ENCODE data around the gene SLC39A13.

The SLC39A13 gene

GRCh38 chr11:47426062-47426956 is 17.9 kb downstream of the SLC39A13 start, which contains the start of gene PSMC3:
Gene PSMC3 (minus strand): TSS chr11:47426439. CDS start chr11:47426279, 160 bp downstream.
- no peak for TF ChIP-seq REST (IDR thresholded peaks at IDR 0.05; ENCODE audit: insufficient read depth in 1 of 2, low read depth in 2 of 2, low read length in 2 of 2)
- TF ChIP-seq SIN3A (IDR thresholded peaks at IDR 0.05; ENCODE audit: borderline replicate concordance, insufficient read depth, low read length): 0 out of 2 replicates have a peak, but pooled peaks have one; percentile 66
- TF ChIP-seq POLR2AphosphoS5 (IDR thresholded peaks at IDR 0.05; ENCODE audit: low read depth, low read length): peak; percentile 45; the same call in 1 of the 2 replicates
- peak; percentile 80; the same call in 1 of the 2 replicates for TF ChIP-seq TAF1 (IDR thresholded peaks at IDR 0.05; ENCODE audit: borderline replicate concordance, insufficient read depth, low read length)

GRCh38 chr11:47430524-47430923 is 22.1 kb downstream of the SLC39A13 start:
- TF ChIP-seq TAF1 (IDR thresholded peaks at IDR 0.05; ENCODE audit: borderline replicate concordance, insufficient read depth, low read length) (no peak), FOXP2 (optimal IDR thresholded peaks at IDR 0.05; ENCODE audit: borderline replicate concordance, extremely low read depth, extremely low read length, insufficient read depth) (no peak), POLR2AphosphoS5 (IDR thresholded peaks at IDR 0.05; ENCODE audit: low read depth, low read length) (no peak), REST (IDR thresholded peaks at IDR 0.05; ENCODE audit: insufficient read depth in 1 of 2, low read depth in 2 of 2, low read length in 2 of 2) (no peak), SIN3A (IDR thresholded peaks at IDR 0.05; ENCODE audit: borderline replicate concordance, insufficient read depth, low read length) (no peak)

GRCh38 chr11:47431356-47432083 is 23.1 kb downstream of the SLC39A13 start:
- TF ChIP-seq FOXP2 (optimal IDR thresholded peaks at IDR 0.05; ENCODE audit: borderline replicate concordance, extremely low read depth, extremely low read length, insufficient read depth) (no peak), POLR2AphosphoS5 (IDR thresholded peaks at IDR 0.05; ENCODE audit: low read depth, low read length) (no peak), SIN3A (IDR thresholded peaks at IDR 0.05; ENCODE audit: borderline replicate concordance, insufficient read depth, low read length) (no peak), TAF1 (IDR thresholded peaks at IDR 0.05; ENCODE audit: borderline replicate concordance, insufficient read depth, low read length) (no peak), REST (IDR thresholded peaks at IDR 0.05; ENCODE audit: insufficient read depth in 1 of 2, low read depth in 2 of 2, low read length in 2 of 2) (no peak)

- TF ChIP-seq FOXP2 (optimal IDR thresholded peaks at IDR 0.05; ENCODE audit: borderline replicate concordance, extremely low read depth, extremely low read length, insufficient read depth): no peak
- TF ChIP-seq POLR2AphosphoS5 (IDR thresholded peaks at IDR 0.05; ENCODE audit: low read depth, low read length): no peak
- TF ChIP-seq SIN3A (IDR thresholded peaks at IDR 0.05; ENCODE audit: borderline replicate concordance, insufficient read depth, low read length): no peak
- no peak for TF ChIP-seq TAF1 (IDR thresholded peaks at IDR 0.05; ENCODE audit: borderline replicate concordance, insufficient read depth, low read length)
- TF ChIP-seq REST (IDR thresholded peaks at IDR 0.05; ENCODE audit: insufficient read depth in 1 of 2, low read depth in 2 of 2, low read length in 2 of 2): no peak
These were observed 24.8 kb downstream of the SLC39A13 start for GRCh38 chr11:47433157-47433556.

All from PFSK-1 (cell line).